Measurements from ENCODE around the gene GAGE10. TPM values are rescaled to one million over a fixed set of nuclear protein-coding genes. Genes with fewer than 3 reads are reported as not detected.

The GAGE10 gene
- total and polyA plus RNA-seq, 2 of the 4 experiments (the other 2 are of a cell fraction), result not detected

- H3K27me3 ChIP-seq (ENCODE audit: control insufficient read depth, insufficient read depth, low read length), result no peaks in the 10 kb centered on the region
- no peak overlapping the region for H3K9ac ChIP-seq (ENCODE audit: low read depth, low read length)
- no peak overlapping the region for H2BK15ac ChIP-seq (ENCODE audit: low read depth, low read length)
- H3K27ac ChIP-seq (ENCODE audit: insufficient read depth, low read length), result no peak overlapping the region
- no peak overlapping the region for H4K91ac ChIP-seq (ENCODE audit: insufficient read depth, low read depth, low read length)
- H3K14ac ChIP-seq (replicated peaks; ENCODE audit: low read depth, low read length), result no peak overlapping the region
- dilution Hi-C loops (cut with HindIII; ENCODE audit: low sequenced_read_pairs, unreplicated experiment) (no loop called here), in situ Hi-C loops (cut with MboI; ENCODE audit: low sequenced_read_pairs) (no loop called here), intact Hi-C loops (cut with micrococcal nuclease) (no loop called here)
- ChIA-PET CTCF (no interaction called here), POLR2A (ENCODE audit: unreplicated experiment) (no interaction called here)
- no peak overlapping the region for H2BK5ac ChIP-seq (ENCODE audit: low read depth, low read length, poor library complexity, severe bottlenecking)
- DNase-seq, result no peak
- 0 out of 2 replicates have a peak, but pooled peaks cover 2% of the 10 kb centered on the region for H3K4me1 ChIP-seq (ENCODE audit: control insufficient read depth, insufficient read depth, low read length)
- peaks cover 4% of the 10 kb centered on the region; the same call in 1 of the 2 replicates for H3K9me1 ChIP-seq (ENCODE audit: insufficient read depth, low read length)
- WGBS, 2 experiments (ENCODE audit: extremely low coverage in 2 of 2, insufficient read length in 1 of 2), result no CpG with 5 or more reads among the region's 6 CpGs
- H2BK20ac ChIP-seq (ENCODE audit: low read depth, low read length), result no peak overlapping the region
- TF ChIP-seq POLR2A (IDR thresholded peaks at IDR 0.05; ENCODE audit: low read depth, low read length) (no peak), RAD21 (IDR thresholded peaks at IDR 0.05; ENCODE audit: low read length) (no peak), CEBPB (IDR thresholded peaks at IDR 0.05; ENCODE audit: low read depth, low read length) (no peak), BHLHE40 (IDR thresholded peaks at IDR 0.05; ENCODE audit: low read depth, low read length) (no peak), RFX5 (IDR thresholded peaks at IDR 0.05; ENCODE audit: low read depth, low read length) (no peak), CTCF (conservative IDR thresholded peaks at IDR 0.05; ENCODE audit: low read depth, low read length) (no peak)
- TF ChIP-seq, protein P1, sequence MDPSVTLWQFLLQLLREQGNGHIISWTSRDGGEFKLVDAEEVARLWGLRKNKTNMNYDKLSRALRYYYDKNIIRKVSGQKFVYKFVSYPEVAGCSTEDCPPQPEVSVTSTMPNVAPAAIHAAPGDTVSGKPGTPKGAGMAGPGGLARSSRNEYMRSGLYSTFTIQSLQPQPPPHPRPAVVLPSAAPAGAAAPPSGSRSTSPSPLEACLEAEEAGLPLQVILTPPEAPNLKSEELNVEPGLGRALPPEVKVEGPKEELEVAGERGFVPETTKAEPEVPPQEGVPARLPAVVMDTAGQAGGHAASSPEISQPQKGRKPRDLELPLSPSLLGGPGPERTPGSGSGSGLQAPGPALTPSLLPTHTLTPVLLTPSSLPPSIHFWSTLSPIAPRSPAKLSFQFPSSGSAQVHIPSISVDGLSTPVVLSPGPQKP (IDR thresholded peaks at IDR 0.05; ENCODE audit: borderline replicate concordance, low read depth, low read length), result no peak
- H3K23ac ChIP-seq (ENCODE audit: low read depth, low read length), result no peak overlapping the region
- no peak overlapping the region for H2BK120ac ChIP-seq (ENCODE audit: low read depth, low read length)
- H3K56ac ChIP-seq (ENCODE audit: extremely low read depth, insufficient read depth, low read length), result no peak overlapping the region
- H3K18ac ChIP-seq (ENCODE audit: low read depth, low read length), result no peak overlapping the region
- H4K8ac ChIP-seq (ENCODE audit: low read depth in 2 of 2, low read length in 2 of 2), result no peak overlapping the region
- peaks cover 2% of the 10 kb centered on the region; the same call in 1 of the 2 replicates for H3K36me3 ChIP-seq (ENCODE audit: control insufficient read depth, insufficient read depth, low read length)
- H3K4ac ChIP-seq (ENCODE audit: low read depth, low read length), result no peak overlapping the region
- ATAC-seq (ENCODE audit: low read depth), result no peak
- H4K20me1 ChIP-seq (ENCODE audit: insufficient read depth, low read length), result peaks cover 8% of the 10 kb centered on the region; the same call in 1 of the 2 replicates
- H3K4me3 ChIP-seq (ENCODE audit: insufficient read depth, low read depth, low read length), result no peak overlapping the region
- no peak overlapping the region for H4K5ac ChIP-seq (ENCODE audit: low read depth, low read length)
- H3K4me2 ChIP-seq (ENCODE audit: low read depth, low read length), result no peak overlapping the region
- no peak overlapping the region for H2AK5ac ChIP-seq (ENCODE audit: low read depth, low read length)
- BruUV-seq (replicated peaks), result no TSS peak
- no peak overlapping the region for H2AFZ ChIP-seq (replicated peaks; ENCODE audit: low read length, poor library complexity)
- H3K79me1 ChIP-seq (ENCODE audit: low read depth in 1 of 2, low read length in 2 of 2), result peaks cover 30 to 36% of the 10 kb centered on the region in 2 experiments
- no peaks in the 10 kb centered on the region for H3K9me3 ChIP-seq (ENCODE audit: control insufficient read depth, insufficient read depth, low read length)
- H2AK9ac ChIP-seq (replicated peaks; ENCODE audit: low read depth, low read length, poor library complexity), result no peak overlapping the region
Observed at GRCh38 chrX:49272421-49272820, 31.0 kb upstream of the GAGE10 start.

All from IMR-90 (cell line).